ENCODE measurements around the gene HS6ST3. TPM values are rescaled to one million over a fixed set of nuclear protein-coding genes. Genes with fewer than 3 reads are reported as not detected.

The HS6ST3 gene
- total RNA-seq, 1 experiment from 2014 or later, result not detected

DNA sequence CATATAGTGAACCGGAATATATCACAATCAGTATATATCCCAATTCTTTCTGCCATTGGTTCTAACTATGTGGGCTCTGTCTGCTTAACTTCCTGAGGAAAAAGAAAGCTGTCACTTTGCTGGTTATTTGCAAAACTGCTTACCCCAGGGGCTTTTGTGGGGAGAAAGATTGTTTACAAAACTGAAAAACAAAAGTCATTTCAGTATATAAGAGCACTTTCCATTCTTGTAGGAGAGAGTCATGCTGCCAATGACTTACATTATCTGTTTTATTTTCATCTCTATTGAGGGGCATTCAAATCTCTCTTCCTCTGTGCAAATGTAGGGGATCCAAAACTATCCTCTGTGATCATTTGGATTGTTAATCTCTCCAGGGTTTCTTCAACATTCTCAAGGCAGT lies 3.2 kb upstream of the HS6ST3 start:
- H3K4me1 ChIP-seq, result 0 out of 2 replicates have a peak, but pooled peaks cover 3% of the 10 kb centered on the region
- no peak overlapping the region for H3K27ac Mint-ChIP-seq (ENCODE audit: unreplicated experiment)
- no peaks in the 10 kb centered on the region for H3K36me3 Mint-ChIP-seq (ENCODE audit: insufficient read depth, unreplicated experiment)
- intact Hi-C loops (cut with micrococcal nuclease; ENCODE audit: unreplicated experiment), result no loop called here
- no peaks in the 10 kb centered on the region for H3K36me3 ChIP-seq (ENCODE audit: control insufficient read depth, insufficient read depth, low read length)
- BruUV-seq (replicated peaks), result no TSS peak
- H3K27me3 Mint-ChIP-seq (ENCODE audit: insufficient read depth, unreplicated experiment), result peaks cover 36% of the 10 kb centered on the region
- no peak for DNase-seq
- CTCF ChIA-PET, result no interaction called here
- no peaks in the 10 kb centered on the region for H3K4me1 Mint-ChIP-seq (ENCODE audit: low read depth, unreplicated experiment)
- H3K4me3 ChIP-seq (ENCODE audit: low read depth, low read length), result no peak overlapping the region
- H3K9me3 ChIP-seq, result no peaks in the 10 kb centered on the region
- no peaks in the 10 kb centered on the region for H3K9me3 Mint-ChIP-seq (ENCODE audit: unreplicated experiment)
- no peak overlapping the region for H3K4me3 Mint-ChIP-seq (ENCODE audit: unreplicated experiment)
- TF ChIP-seq, protein P1, sequence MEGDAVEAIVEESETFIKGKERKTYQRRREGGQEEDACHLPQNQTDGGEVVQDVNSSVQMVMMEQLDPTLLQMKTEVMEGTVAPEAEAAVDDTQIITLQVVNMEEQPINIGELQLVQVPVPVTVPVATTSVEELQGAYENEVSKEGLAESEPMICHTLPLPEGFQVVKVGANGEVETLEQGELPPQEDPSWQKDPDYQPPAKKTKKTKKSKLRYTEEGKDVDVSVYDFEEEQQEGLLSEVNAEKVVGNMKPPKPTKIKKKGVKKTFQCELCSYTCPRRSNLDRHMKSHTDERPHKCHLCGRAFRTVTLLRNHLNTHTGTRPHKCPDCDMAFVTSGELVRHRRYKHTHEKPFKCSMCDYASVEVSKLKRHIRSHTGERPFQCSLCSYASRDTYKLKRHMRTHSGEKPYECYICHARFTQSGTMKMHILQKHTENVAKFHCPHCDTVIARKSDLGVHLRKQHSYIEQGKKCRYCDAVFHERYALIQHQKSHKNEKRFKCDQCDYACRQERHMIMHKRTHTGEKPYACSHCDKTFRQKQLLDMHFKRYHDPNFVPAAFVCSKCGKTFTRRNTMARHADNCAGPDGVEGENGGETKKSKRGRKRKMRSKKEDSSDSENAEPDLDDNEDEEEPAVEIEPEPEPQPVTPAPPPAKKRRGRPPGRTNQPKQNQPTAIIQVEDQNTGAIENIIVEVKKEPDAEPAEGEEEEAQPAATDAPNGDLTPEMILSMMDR (IDR thresholded peaks at IDR 0.05; ENCODE audit: insufficient read depth in 1 of 2, low read depth in 1 of 2, low read length in 1 of 2, severe bottlenecking in 1 of 2, unreplicated experiment in 1 of 2), result no peak
- POLR2A ChIA-PET, result no interaction called here
- H3K27me3 ChIP-seq (replicated peaks; ENCODE audit: control insufficient read depth, insufficient read depth, low read length), result peaks cover 9% of the 10 kb centered on the region

DNA sequence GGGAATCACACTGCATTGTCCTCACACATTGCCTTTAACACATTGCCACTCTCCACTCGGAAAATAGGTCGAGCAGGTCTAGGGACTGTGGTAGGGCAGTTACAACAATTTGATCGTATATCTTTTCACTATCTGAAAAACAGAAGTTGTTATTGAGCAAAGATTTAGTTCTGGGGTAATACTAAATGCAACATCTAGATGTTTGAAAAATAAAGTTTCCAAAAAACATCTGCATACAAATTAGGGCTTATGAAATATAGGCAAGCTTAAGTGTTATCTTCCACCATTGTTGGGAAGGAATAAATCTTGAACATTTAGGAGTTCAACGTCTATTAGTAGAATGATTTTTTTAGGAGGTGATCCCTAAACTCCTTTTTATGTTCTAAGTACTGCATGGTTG lies 768 bp upstream of the HS6ST3 start:
- peak overlapping the region; percentile 75 for H3K4me3 Mint-ChIP-seq (ENCODE audit: unreplicated experiment)
- H3K36me3 ChIP-seq (ENCODE audit: control insufficient read depth, insufficient read depth, low read length), result no peaks in the 10 kb centered on the region
- no peaks in the 10 kb centered on the region for H3K4me1 ChIP-seq
- H3K9me3 Mint-ChIP-seq (ENCODE audit: unreplicated experiment), result no peaks in the 10 kb centered on the region
- POLR2A ChIA-PET, result no interaction called here
- H3K36me3 Mint-ChIP-seq (ENCODE audit: insufficient read depth, unreplicated experiment), result no peaks in the 10 kb centered on the region
- no peaks in the 10 kb centered on the region for H3K4me1 Mint-ChIP-seq (ENCODE audit: low read depth, unreplicated experiment)
- no peaks in the 10 kb centered on the region for H3K9me3 ChIP-seq
- H3K27me3 ChIP-seq (replicated peaks; ENCODE audit: control insufficient read depth, insufficient read depth, low read length), result peaks cover 10% of the 10 kb centered on the region
- CTCF ChIA-PET, result no interaction called here
- intact Hi-C loops (cut with micrococcal nuclease; ENCODE audit: unreplicated experiment), result no loop called here
- no peak for DNase-seq
- BruUV-seq (replicated peaks), result no TSS peak
- no peak overlapping the region for H3K4me3 ChIP-seq (ENCODE audit: low read depth, low read length)
- TF ChIP-seq, protein P1 (IDR thresholded peaks at IDR 0.05; ENCODE audit: insufficient read depth in 1 of 2, low read depth in 1 of 2, low read length in 1 of 2, severe bottlenecking in 1 of 2, unreplicated experiment in 1 of 2), result no peak
- H3K27me3 Mint-ChIP-seq (ENCODE audit: insufficient read depth, unreplicated experiment), result peaks cover 48% of the 10 kb centered on the region
- no peak overlapping the region for H3K27ac Mint-ChIP-seq (ENCODE audit: unreplicated experiment)

DNA sequence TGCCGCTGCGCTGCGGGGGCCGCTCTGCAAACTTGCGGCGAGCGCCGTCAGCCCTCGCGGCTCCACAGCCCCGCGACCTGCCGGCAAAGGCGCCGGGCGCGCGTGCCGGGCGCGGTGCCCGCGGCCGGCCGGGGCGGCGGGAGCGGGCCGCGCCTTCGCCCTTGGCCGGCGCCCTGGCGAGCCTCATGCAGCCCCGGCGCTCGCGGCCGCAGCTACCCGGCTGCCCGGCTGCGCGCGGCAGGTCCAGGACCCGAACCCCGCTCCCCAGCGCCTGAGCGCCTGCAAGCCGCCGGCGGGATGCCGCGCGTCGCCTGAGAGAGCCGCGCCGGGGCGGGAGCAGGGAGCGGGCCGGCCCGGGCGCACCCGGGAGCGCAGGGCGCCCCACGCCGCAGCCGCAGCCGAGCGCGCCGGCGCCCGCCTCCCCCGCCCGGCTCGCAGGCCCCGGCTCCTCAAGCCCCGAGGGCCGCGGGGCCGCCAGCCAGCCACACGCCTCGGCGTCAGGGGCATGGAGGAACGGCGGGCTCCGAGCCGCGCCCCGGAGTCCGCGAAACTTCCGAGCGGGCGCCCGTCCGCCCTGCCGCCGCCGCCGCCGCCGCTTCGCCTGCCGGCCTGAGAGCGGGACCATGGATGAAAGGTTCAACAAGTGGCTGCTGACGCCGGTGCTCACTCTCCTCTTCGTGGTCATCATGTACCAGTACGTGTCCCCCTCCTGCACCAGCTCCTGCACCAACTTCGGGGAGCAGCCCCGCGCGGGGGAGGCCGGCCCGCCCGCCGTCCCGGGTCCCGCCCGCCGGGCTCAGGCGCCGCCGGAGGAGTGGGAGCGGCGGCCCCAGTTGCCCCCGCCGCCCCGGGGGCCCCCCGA lies 564 bp downstream of the HS6ST3 start:
- Mint-ChIP-seq H3K9me3 (ENCODE audit: unreplicated experiment) (no peaks in the 10 kb centered on the region), H3K4me1 (ENCODE audit: low read depth, unreplicated experiment) (no peaks in the 10 kb centered on the region), H3K27ac (ENCODE audit: unreplicated experiment) (no peak overlapping the region), H3K27me3 (ENCODE audit: insufficient read depth, unreplicated experiment) (peaks cover 47% of the 10 kb centered on the region), H3K36me3 (ENCODE audit: insufficient read depth, unreplicated experiment) (no peaks in the 10 kb centered on the region), H3K4me3 (ENCODE audit: unreplicated experiment) (peak overlapping the region; percentile 75)
- intact Hi-C loops (cut with micrococcal nuclease; ENCODE audit: unreplicated experiment), result no loop called here
- peak in 1 of 2 experiments; percentile 25 for DNase-seq
- Histone ChIP-seq H3K4me3 (ENCODE audit: low read depth, low read length) (peak overlapping the region; percentile 30), H3K9me3 (no peaks in the 10 kb centered on the region), H3K27me3 (replicated peaks; ENCODE audit: control insufficient read depth, insufficient read depth, low read length) (peaks cover 10% of the 10 kb centered on the region), H3K36me3 (ENCODE audit: control insufficient read depth, insufficient read depth, low read length) (no peaks in the 10 kb centered on the region), H3K4me1 (no peaks in the 10 kb centered on the region)
- TF ChIP-seq, protein P1 (IDR thresholded peaks at IDR 0.05; ENCODE audit: insufficient read depth in 1 of 2, low read depth in 1 of 2, low read length in 1 of 2, severe bottlenecking in 1 of 2, unreplicated experiment in 1 of 2), result no peak
- BruUV-seq (replicated peaks), result no TSS peak
- ChIA-PET CTCF (interaction anchor here (1.5 kb wide), 1 partner anchor 70 kb away, joined by 4 read pairs; no protein-coding TSS in a partner anchor), POLR2A (no interaction called here)
